GM12878 (cell line): ENCODE data around the gene RTF2. TPM values are rescaled to one million over a fixed set of nuclear protein-coding genes. Genes with fewer than 3 reads are reported as not detected.

ENCODE experiments used
- BRCA1 ChIP-seq: IDR thresholded peaks from 2 replicates; pipeline ENCODE4 v1.6.1; 2011; ENCODE audit warnings: low read depth, low read length, improper control_type of control experiment
- CHD1 ChIP-seq: IDR thresholded peaks from 2 replicates; pipeline ENCODE4 v1.6.1; 2012; ENCODE audit warnings: low read depth, low read length, improper control_type of control experiment
- CREB1 ChIP-seq: IDR thresholded peaks from 2 replicates; pipeline ENCODE4 v1.6.1; 2012; ENCODE audit warnings: low read depth, mild to moderate bottlenecking, inconsistent platforms
- E2F8 ChIP-seq: fragments of 450-650 bp; IDR thresholded peaks from 2 replicates; pipeline ENCODE4 v1.6.1; 2018; ENCODE audit warnings: mild to moderate bottlenecking, low read depth, moderate library complexity; ENCODE audit not compliant: partially characterized antibody
- HDGF ChIP-seq: fragments of 450-650 bp; IDR thresholded peaks from 2 replicates; pipeline ENCODE4 v1.6.1; 2016; ENCODE audit warnings: antibody characterized with exemption
- JUNB ChIP-seq: IDR thresholded peaks from 2 replicates; pipeline ENCODE4 v1.6.1; 2016; ENCODE audit warnings: antibody characterized with exemption, mild to moderate bottlenecking
- KAT2A ChIP-seq: conservative IDR thresholded peaks from 2 replicates; pipeline ENCODE4 v1.6.1; 2011; ENCODE audit warnings: low read depth, low read length; ENCODE audit not compliant: control insufficient read depth
- MAX ChIP-seq: IDR thresholded peaks from 2 replicates; pipeline ENCODE4 v1.6.1; 2012; ENCODE audit warnings: low read depth, low read length, improper control_type of control experiment
- MXI1 ChIP-seq: fragments of 150-350 bp; IDR thresholded peaks from 2 replicates; pipeline ENCODE4 v1.6.1; 2011; ENCODE audit warnings: low read depth, mild to moderate bottlenecking, inconsistent platforms, low read length, improper control_type of control experiment
- NR2C2 ChIP-seq: IDR thresholded peaks from 2 replicates; pipeline ENCODE4 v1.6.1; 2011; ENCODE audit warnings: borderline replicate concordance, low read depth; ENCODE audit not compliant: control insufficient read depth, insufficient read length
- PAX8 ChIP-seq: fragments of 450-650 bp; IDR thresholded peaks from 2 replicates; pipeline ENCODE4 v1.6.1; 2017; ENCODE audit warnings: mild to moderate bottlenecking, moderate library complexity
- RUNX3 ChIP-seq: IDR thresholded peaks from 2 replicates; pipeline ENCODE4 v1.6.1; 2012; ENCODE audit warnings: low read length, inconsistent platforms
- TAF1 ChIP-seq: IDR thresholded peaks from 2 replicates; pipeline ENCODE4 v1.6.1; 2011; ENCODE audit warnings: mild to moderate bottlenecking, low read depth, low read length, borderline replicate concordance
- TCF12 ChIP-seq: IDR thresholded peaks from 2 replicates; pipeline ENCODE4 v1.6.1; 2011; ENCODE audit warnings: low read depth, mild to moderate bottlenecking, low read length
- TCF7 ChIP-seq: IDR thresholded peaks from 2 replicates; pipeline ENCODE4 v1.6.1; 2014; ENCODE audit warnings: antibody characterized with exemption, borderline replicate concordance
- USF1 ChIP-seq: IDR thresholded peaks from 2 replicates; pipeline ENCODE4 v1.6.1; 2011; ENCODE audit warnings: borderline replicate concordance, low read depth, mild to moderate bottlenecking, moderate library complexity, mixed read lengths, low read length; ENCODE audit not compliant: insufficient read depth; ENCODE audit errors: extremely low read length
- USF2 ChIP-seq: IDR thresholded peaks from 2 replicates; pipeline ENCODE4 v1.6.1; 2011; ENCODE audit warnings: low read depth, low read length, improper control_type of control experiment, borderline replicate concordance
- polyA plus RNA-seq, 11 experiments: library from polyadenylated mRNA; depleted of rRNA in 4 of 11; unstranded in 6 of 11; stranded (reverse) in 5 of 11; fragments of >200 nt; fragmentation: Nextera tagmentation in 4 of 11; fragmentation: Illumina TruSeq in 1 of 11; extraction: Ambion mirVana in 4 of 11; extraction: Trizol in 1 of 11; gene quantifications; 1 replicate in 1 of 11; 2 replicates in 10 of 11; pipeline versions ENCODE4 v1.2.1 to v1.2.3, GENCODE V29; 2011 to 2016; ENCODE audit warnings: inconsistent platforms in 2 of 11, missing spikeins in 2 of 11, low read depth in 1 of 11
- total RNA-seq, 4 experiments: library from RNA; depleted of rRNA in 3 of 4; stranded (reverse); fragments of >200 nt in 3 of 4; fragmentation: Illumina TruSeq in 1 of 4; extraction: Trizol in 1 of 4; gene quantifications; 2 replicates each; pipeline versions ENCODE4 v1.2.1 to v1.2.3, GENCODE V29; 2013 to 2021
- TF ChIP-seq, protein P1 (sequence below): fragments of 450-650 bp; IDR thresholded peaks from 2 replicates; pipeline ENCODE4 v1.6.1; 2017; ENCODE audit warnings: low read depth, mild to moderate bottlenecking, moderate library complexity
- TF ChIP-seq, protein P2 (sequence below): IDR thresholded peaks from 2 replicates; pipeline ENCODE4 v1.6.1; 2012; ENCODE audit warnings: low read depth, low read length, improper control_type of control experiment
- TF ChIP-seq, protein P3 (sequence below): fragments of 450-650 bp; IDR thresholded peaks from 2 replicates; pipeline ENCODE4 v1.6.1; 2017; ENCODE audit warnings: mild to moderate bottlenecking, low read depth, inconsistent platforms; ENCODE audit not compliant: poor library complexity, severe bottlenecking

The RTF2 gene
- total and polyA plus RNA-seq, 10 of the 15 experiments (the other 5 are each of a cell fraction or from before 2014, with no cell fraction given), result 66.2 to 133 (median 82.9) TPM

- TF ChIP-seq, protein P1, sequence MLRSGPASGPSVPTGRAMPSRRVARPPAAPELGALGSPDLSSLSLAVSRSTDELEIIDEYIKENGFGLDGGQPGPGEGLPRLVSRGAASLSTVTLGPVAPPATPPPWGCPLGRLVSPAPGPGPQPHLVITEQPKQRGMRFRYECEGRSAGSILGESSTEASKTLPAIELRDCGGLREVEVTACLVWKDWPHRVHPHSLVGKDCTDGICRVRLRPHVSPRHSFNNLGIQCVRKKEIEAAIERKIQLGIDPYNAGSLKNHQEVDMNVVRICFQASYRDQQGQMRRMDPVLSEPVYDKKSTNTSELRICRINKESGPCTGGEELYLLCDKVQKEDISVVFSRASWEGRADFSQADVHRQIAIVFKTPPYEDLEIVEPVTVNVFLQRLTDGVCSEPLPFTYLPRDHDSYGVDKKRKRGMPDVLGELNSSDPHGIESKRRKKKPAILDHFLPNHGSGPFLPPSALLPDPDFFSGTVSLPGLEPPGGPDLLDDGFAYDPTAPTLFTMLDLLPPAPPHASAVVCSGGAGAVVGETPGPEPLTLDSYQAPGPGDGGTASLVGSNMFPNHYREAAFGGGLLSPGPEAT, result peak; percentile 89
- TF ChIP-seq RUNX3 (peak; percentile 98), HDGF (no peak), USF2 (no peak), JUNB (no peak), E2F8 (no peak), MAX (no peak), PAX8 (no peak), TCF7 (no peak), USF1 (no peak), CREB1 (no peak), NR2C2 (no peak), BRCA1 (no peak), TCF12 (peak; percentile 54; the same call in 1 of the 2 replicates), CHD1 (no peak), TAF1 (no peak), KAT2A (no peak), MXI1 (no peak)
- TF ChIP-seq, protein P2, sequence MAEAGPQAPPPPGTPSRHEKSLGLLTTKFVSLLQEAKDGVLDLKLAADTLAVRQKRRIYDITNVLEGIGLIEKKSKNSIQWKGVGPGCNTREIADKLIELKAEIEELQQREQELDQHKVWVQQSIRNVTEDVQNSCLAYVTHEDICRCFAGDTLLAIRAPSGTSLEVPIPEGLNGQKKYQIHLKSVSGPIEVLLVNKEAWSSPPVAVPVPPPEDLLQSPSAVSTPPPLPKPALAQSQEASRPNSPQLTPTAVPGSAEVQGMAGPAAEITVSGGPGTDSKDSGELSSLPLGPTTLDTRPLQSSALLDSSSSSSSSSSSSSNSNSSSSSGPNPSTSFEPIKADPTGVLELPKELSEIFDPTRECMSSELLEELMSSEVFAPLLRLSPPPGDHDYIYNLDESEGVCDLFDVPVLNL, result no peak
- TF ChIP-seq, protein P3, sequence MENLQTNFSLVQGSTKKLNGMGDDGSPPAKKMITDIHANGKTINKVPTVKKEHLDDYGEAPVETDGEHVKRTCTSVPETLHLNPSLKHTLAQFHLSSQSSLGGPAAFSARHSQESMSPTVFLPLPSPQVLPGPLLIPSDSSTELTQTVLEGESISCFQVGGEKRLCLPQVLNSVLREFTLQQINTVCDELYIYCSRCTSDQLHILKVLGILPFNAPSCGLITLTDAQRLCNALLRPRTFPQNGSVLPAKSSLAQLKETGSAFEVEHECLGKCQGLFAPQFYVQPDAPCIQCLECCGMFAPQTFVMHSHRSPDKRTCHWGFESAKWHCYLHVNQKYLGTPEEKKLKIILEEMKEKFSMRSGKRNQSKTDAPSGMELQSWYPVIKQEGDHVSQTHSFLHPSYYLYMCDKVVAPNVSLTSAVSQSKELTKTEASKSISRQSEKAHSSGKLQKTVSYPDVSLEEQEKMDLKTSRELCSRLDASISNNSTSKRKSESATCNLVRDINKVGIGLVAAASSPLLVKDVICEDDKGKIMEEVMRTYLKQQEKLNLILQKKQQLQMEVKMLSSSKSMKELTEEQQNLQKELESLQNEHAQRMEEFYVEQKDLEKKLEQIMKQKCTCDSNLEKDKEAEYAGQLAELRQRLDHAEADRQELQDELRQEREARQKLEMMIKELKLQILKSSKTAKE, result peak; percentile 40
Measured at GRCh38 chr20:56440346-56441007, 27.9 kb upstream of the RTF2 start (continued).
